ENCODE data around the gene NDUFB5. TPM values are rescaled to one million over a fixed set of nuclear protein-coding genes. Genes with fewer than 3 reads are reported as not detected.

NDUFB5 gene
- total and polyA plus RNA-seq, 10 donors: 70.7 to 122 (median 89.9) TPM

DNA sequence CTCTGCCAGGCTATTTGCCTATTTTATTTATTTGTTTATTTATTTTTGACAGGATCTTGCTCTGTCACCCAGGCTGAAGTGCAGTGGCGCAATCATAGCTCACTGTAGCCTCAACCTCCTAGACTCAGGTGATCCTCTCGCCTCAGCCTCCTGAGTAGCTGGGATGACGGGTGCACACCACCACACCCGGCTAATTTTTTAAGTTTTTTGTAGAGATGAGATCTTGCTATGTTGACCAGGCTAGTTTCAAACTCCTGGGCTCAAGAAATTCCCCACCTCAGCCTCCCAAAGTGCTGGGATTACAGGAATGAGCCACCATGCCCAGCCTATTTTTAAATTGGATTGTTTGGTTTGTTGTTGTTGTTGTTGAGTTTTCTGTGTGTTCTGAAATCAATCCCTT lies 5.5 kb downstream of the NDUFB5 start:
- Histone ChIP-seq H3K27me3 (replicated peaks in 1 of 7) (no peaks in the 10 kb centered on the region), H3K4me1 (peaks cover 21 to 56% (median 45%) of the 10 kb centered on the region in 6 donors), H3K9me3 (no peaks in the 10 kb centered on the region), H3K36me3 (peaks cover 0 to 42% (median 3%) of the 10 kb centered on the region in 6 donors), H3K4me3 (no peak overlapping the region), H3K27ac (no peak overlapping the region)
- 96 to 100% (median 98%) methylated on average over 4 of the region's 4 CpGs for WGBS, 5 donors
- intact Hi-C loops (cut with DNase I; ENCODE audit: low total_unique reads): no loop called here
- TF ChIP-seq POLR2A (IDR thresholded peaks at IDR 0.05): no peak
- TF ChIP-seq, protein P1, sequence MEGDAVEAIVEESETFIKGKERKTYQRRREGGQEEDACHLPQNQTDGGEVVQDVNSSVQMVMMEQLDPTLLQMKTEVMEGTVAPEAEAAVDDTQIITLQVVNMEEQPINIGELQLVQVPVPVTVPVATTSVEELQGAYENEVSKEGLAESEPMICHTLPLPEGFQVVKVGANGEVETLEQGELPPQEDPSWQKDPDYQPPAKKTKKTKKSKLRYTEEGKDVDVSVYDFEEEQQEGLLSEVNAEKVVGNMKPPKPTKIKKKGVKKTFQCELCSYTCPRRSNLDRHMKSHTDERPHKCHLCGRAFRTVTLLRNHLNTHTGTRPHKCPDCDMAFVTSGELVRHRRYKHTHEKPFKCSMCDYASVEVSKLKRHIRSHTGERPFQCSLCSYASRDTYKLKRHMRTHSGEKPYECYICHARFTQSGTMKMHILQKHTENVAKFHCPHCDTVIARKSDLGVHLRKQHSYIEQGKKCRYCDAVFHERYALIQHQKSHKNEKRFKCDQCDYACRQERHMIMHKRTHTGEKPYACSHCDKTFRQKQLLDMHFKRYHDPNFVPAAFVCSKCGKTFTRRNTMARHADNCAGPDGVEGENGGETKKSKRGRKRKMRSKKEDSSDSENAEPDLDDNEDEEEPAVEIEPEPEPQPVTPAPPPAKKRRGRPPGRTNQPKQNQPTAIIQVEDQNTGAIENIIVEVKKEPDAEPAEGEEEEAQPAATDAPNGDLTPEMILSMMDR (IDR thresholded peaks at IDR 0.05 in 8 of 11, conservative IDR thresholded peaks at IDR 0.05 in 3 of 11): no peak
- TF ChIP-seq POLR2AphosphoS5 (IDR thresholded peaks at IDR 0.05): no peak
- DNase-seq: no peak

DNA sequence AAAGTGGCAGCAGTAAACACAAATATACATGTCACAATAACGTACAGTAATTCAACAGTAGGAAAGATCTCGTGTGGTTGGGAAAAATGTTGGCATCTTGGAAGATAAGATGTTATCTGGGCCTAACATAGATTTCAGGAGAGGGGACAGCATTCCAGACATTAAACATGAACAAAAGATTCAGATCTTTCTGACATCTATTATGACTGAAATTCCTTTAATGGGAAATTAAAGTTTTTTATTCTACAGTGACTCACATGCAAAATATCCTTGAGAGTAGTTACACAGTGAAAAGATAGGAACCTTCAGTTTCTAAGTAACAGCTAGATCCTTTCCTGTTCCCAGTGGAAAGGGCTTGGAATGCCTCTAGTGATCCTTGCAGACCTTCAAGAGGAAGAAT lies 9.2 kb downstream of the NDUFB5 start:
- Histone ChIP-seq H3K27ac (no peak overlapping the region), H3K4me1 (peaks cover 7 to 18% (median 15%) of the 10 kb centered on the region in 6 donors), H3K27me3 (replicated peaks in 1 of 7) (no peaks in the 10 kb centered on the region), H3K36me3 (peaks cover 0 to 66% (median 27%) of the 10 kb centered on the region in 6 donors), H3K4me3 (no peak overlapping the region), H3K9me3 (no peaks in the 10 kb centered on the region)
- DNase-seq: no peak
- 78 to 91% (median 82%) methylated on average over 2 of the region's 2 CpGs for WGBS, 5 donors
- intact Hi-C loops (cut with DNase I; ENCODE audit: low total_unique reads): no loop called here
- TF ChIP-seq, protein P1 (IDR thresholded peaks at IDR 0.05 in 8 of 11, conservative IDR thresholded peaks at IDR 0.05 in 3 of 11): no peak
- TF ChIP-seq POLR2A (IDR thresholded peaks at IDR 0.05): no peak
- TF ChIP-seq POLR2AphosphoS5 (IDR thresholded peaks at IDR 0.05): no peak

DNA sequence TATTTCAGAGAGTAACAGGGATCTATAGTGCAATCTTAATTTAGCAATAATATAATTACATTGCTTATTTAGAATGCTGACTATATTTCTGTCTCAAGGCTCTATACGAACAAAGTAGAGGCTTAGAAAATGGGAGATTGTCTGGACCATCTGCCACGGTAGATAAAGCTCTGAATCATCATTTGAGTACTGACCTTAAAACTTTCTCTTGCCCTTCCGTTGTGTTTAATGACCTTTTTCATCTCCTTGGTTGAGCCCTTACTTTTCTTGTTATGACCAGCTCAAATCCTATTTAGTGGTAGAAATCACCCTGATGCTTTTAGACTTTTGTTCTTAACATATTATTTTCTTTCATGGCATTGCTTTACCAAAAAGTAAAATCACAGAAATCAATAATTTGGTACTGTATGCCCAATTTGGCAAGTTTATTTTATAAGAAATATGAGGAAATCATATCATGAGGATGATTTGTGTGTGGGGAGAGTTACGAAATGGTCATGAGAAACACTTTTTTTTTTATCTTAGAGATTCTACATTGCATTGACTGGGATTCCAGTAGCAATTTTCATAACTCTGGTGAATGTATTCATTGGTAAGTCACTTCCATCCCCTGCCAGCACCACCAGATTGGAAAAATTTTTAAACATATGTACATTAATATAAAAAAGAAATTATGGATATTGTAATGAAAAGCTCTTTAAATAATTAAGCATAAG lies 11.0 kb downstream of the NDUFB5 start:
- intact Hi-C loops (cut with DNase I; ENCODE audit: low total_unique reads): no loop called here
- TF ChIP-seq, protein P1 (IDR thresholded peaks at IDR 0.05 in 8 of 11, conservative IDR thresholded peaks at IDR 0.05 in 3 of 11): no peak
- TF ChIP-seq POLR2A (IDR thresholded peaks at IDR 0.05) (no peak), POLR2AphosphoS5 (IDR thresholded peaks at IDR 0.05) (no peak)
- H3K9me3 ChIP-seq: no peaks in the 10 kb centered on the region
- H3K4me3 ChIP-seq: no peak overlapping the region
- H3K36me3 ChIP-seq: peaks cover 0 to 76% (median 35%) of the 10 kb centered on the region in 6 donors
- WGBS, 5 donors: 78 to 90% (median 81%) methylated on average over 4 of the region's 4 CpGs
- DNase-seq: no peak
- no peaks in the 10 kb centered on the region for H3K27me3 ChIP-seq (replicated peaks in 1 of 7)
- H3K4me1 ChIP-seq: peaks cover 0 to 5% (median 2%) of the 10 kb centered on the region in 6 donors
- H3K27ac ChIP-seq: no peak overlapping the region

DNA sequence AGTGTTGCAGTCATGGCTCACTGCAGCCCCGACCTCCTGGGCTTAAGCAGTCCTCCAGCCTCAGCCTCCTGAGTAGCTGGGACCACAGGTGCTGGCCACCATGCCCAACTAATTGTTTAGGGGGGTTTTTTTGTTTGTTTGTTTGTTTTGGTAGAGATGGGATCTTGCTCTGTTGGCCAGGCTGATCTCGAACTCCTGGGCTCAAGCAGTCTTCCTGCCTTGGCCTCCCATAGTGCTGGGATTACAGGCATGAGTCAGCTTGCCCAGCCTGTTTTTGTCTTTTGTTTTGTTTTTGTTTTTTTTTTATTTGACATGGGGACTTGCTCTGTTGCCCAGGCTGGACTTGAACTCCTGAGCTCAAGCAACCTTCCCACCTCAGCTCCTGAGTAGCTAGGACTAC lies 17.4 kb downstream of the NDUFB5 start:
- 92 to 100% (median 97%) methylated on average over 2 of the region's 2 CpGs for WGBS, 5 donors
- H3K4me1 ChIP-seq: no peaks in the 10 kb centered on the region
- intact Hi-C loops (cut with DNase I; ENCODE audit: low total_unique reads): no loop called here
- TF ChIP-seq, protein P1 (IDR thresholded peaks at IDR 0.05 in 8 of 11, conservative IDR thresholded peaks at IDR 0.05 in 3 of 11): no peak
- TF ChIP-seq POLR2A (IDR thresholded peaks at IDR 0.05) (no peak), POLR2AphosphoS5 (IDR thresholded peaks at IDR 0.05) (no peak)
- no peaks in the 10 kb centered on the region for H3K9me3 ChIP-seq
- DNase-seq: no peak
- no peak overlapping the region for H3K27ac ChIP-seq
- H3K36me3 ChIP-seq: peaks cover 0 to 99% (median 72%) of the 10 kb centered on the region in 6 donors
- no peaks in the 10 kb centered on the region for H3K27me3 ChIP-seq (replicated peaks in 1 of 7)
- H3K4me3 ChIP-seq: no peak overlapping the region
